Measurements from ENCODE around the gene PDE6D. TPM values are rescaled to one million over a fixed set of nuclear protein-coding genes. Genes with fewer than 3 reads are reported as not detected.
A peak's percentile ranks its signal among the peaks of the same experiment; 100 is the strongest.
"Not testable (repeated sequence)": the region's sequence is repeated elsewhere in the genome, so short reads cannot be mapped to it uniquely, and the experiment has no call there.

Gene PDE6D
- total RNA-seq, 2 donors from 2014 or later: 37.8 to 45.0 TPM

DNA sequence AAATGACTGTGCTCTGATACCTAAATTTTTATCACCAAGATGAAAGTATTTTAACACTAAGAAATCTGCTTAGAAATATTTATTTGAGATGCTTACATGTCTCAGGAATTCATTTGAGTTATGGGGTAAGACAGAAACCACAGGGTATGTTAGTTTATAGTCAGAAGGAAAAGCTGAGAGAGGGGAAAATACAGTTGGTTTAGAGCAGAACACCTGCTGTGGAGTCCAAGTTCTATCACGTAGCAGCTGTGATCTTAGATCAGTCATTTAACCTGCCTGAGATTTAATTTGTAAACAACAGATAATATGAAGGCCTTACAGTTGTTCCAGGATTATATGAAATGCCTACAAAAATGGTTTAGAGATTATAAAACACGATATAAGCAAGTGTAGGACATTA lies 29.0 kb downstream of the PDE6D start:
- no peaks in the 10 kb centered on the region for H3K27me3 Mint-ChIP-seq (ENCODE audit: low read depth)
- H3K27ac Mint-ChIP-seq: no peak overlapping the region
- no peak overlapping the region for H3K4me3 Mint-ChIP-seq
- no peaks in the 10 kb centered on the region for H3K9me3 Mint-ChIP-seq
- DNase-seq: no peak
- H3K36me3 Mint-ChIP-seq (ENCODE audit: insufficient read depth in 2 of 2): no peaks in the 10 kb centered on the region
- H3K4me1 Mint-ChIP-seq (ENCODE audit: low read depth): no peaks in the 10 kb centered on the region
- no peak for ATAC-seq (replicated peaks in 1 of 2)

- Mint-ChIP-seq H3K9me3 (no peaks in the 10 kb centered on the region), H3K27ac (no peak overlapping the region), H3K4me3 (no peak overlapping the region), H3K36me3 (ENCODE audit: insufficient read depth in 2 of 2) (no peaks in the 10 kb centered on the region), H3K4me1 (ENCODE audit: low read depth) (no peaks in the 10 kb centered on the region), H3K27me3 (ENCODE audit: low read depth) (no peaks in the 10 kb centered on the region)
- ATAC-seq (replicated peaks in 1 of 2) (no peak), DNase-seq (no peak)
Measured at GRCh38 chr2:231751042-231751815, 29.9 kb downstream of the PDE6D start.

GRCh38 chr2:231749016-231749415 lies 32.1 kb downstream of the PDE6D start:
- H3K4me3 Mint-ChIP-seq; H3K27ac Mint-ChIP-seq; DNase-seq; H3K4me1 Mint-ChIP-seq (ENCODE audit: low read depth); ATAC-seq (replicated peaks in 1 of 2); H3K27me3 Mint-ChIP-seq (ENCODE audit: low read depth); H3K36me3 Mint-ChIP-seq (ENCODE audit: insufficient read depth in 2 of 2); H3K9me3 Mint-ChIP-seq: not testable (repeated sequence)

DNA sequence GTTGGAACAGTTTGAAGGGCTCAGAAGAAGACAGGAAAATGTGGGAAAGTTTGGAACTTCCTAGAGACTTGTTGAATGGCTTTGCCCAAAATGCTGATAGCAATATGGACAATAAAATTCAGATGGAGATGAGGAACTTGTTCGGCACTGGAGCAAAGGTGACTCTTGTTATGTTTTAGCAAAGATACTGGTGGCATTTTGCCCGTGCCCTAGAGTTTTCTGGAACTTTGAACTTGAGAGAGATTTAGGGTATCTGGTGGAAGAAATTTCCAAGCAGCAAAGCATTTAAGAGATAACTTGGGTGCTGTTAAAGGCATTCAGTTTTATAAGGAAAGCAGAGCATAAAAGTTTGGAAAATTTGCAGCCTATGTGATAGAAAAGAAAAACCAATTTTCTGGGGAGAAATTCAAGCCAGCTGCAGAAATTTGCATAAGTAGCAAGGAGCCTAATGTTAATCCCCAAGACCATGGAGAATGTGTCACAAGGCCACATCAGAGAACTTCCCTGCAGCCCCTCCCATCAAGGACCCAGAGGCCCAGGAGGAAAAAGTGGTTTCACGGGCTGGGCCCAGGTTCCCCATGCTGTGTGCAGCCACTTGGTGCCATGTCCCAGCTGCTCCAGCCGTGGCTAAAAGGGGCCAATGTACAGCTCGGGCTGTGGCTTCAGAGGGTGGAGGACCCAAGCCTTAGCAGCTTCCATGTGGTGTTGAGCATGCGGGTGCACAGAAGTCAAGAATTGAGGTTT lies 32.8 kb downstream of the PDE6D start:
- not testable (repeated sequence) for H3K9me3 Mint-ChIP-seq; DNase-seq; H3K4me3 Mint-ChIP-seq; H3K4me1 Mint-ChIP-seq (ENCODE audit: low read depth); ATAC-seq (replicated peaks in 1 of 2); H3K36me3 Mint-ChIP-seq (ENCODE audit: insufficient read depth in 2 of 2); H3K27ac Mint-ChIP-seq; H3K27me3 Mint-ChIP-seq (ENCODE audit: low read depth)

DNA sequence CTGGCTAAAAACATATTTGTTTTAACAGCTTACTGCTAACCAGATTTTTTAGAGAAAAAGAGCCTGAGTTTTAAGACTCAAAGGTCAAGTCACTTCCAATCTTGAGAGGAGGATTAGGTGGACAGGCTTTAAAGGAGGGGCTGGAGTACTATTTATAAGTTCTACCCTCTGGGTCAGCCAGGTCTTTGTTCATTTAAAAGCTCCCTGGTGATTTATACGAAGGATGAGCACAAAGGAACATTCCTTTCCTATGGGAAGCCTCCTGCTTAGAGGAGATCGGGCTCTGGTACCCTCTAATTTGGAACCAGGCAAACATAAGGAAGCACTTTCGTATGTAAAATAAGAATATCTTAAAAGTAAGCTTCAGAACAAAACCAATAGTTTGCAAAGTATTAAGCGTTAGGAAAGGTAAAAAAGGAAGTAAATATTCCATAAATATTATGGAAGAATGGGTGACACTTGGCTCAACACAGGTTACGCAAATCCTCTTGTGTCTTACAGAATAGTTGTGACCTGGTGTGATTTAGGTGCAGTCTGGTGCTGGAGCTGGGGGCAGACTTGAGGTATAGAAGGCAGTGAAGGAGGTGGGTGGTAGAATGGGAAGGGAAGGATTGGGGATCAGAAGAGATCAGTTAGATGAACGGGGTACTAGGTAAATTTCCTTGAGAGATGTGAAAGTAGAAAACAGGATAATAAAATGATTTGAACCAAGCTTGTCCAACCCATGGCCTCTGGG lies 35.6 kb downstream of the PDE6D start:
- no peaks in the 10 kb centered on the region for H3K27me3 Mint-ChIP-seq (ENCODE audit: low read depth)
- no peaks in the 10 kb centered on the region for H3K4me1 Mint-ChIP-seq (ENCODE audit: low read depth)
- no peak overlapping the region for H3K4me3 Mint-ChIP-seq
- DNase-seq: no peak
- H3K36me3 Mint-ChIP-seq (ENCODE audit: insufficient read depth in 2 of 2): no peaks in the 10 kb centered on the region
- no peaks in the 10 kb centered on the region for H3K9me3 Mint-ChIP-seq
- no peak for ATAC-seq (replicated peaks in 1 of 2)
- H3K27ac Mint-ChIP-seq: no peak overlapping the region

DNA sequence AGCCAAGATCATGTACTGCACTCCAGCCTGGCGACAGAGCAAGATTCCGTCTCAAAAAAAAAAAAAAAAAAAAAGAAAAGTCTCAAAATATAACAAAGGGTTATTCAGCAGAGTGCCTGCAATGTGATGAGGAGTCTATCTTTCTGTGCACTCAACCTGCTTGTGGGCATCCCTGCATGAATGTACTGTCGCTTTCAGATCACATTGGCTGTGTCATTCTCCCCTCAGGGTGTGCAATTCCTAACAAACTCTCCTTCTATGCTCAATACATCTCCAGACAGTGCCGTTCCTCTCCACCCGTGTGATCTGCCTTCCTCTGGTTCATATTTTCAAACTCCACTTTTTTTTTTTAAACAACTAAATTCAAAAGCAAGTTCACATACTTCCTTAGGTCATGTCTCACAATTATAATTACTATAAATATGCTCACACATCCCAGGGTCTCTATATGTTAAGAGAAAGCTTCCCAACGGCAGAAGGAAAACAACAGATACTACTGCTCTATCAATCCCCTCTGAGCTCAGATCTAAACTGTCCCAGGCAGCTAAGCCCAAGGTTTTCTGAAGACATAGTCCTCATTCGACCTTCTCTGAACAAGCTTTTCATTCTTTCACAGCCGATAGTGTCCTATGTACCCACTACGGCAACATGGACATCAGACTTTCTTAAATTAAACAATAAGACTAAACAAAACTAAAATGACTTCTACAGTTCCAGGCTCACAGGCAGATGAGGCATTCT lies 37.5 kb downstream of the PDE6D start:
- Mint-ChIP-seq H3K27me3 (ENCODE audit: low read depth) (no peaks in the 10 kb centered on the region), H3K27ac (no peak overlapping the region), H3K4me3 (no peak overlapping the region), H3K4me1 (ENCODE audit: low read depth) (no peaks in the 10 kb centered on the region), H3K9me3 (no peaks in the 10 kb centered on the region), H3K36me3 (ENCODE audit: insufficient read depth in 2 of 2) (no peaks in the 10 kb centered on the region)
- DNase-seq: no peak
- no peak for ATAC-seq (replicated peaks in 1 of 2)

GRCh38 chr2:231737761-231738160 lies 43.3 kb downstream of the PDE6D start:
- Mint-ChIP-seq H3K36me3 (ENCODE audit: insufficient read depth in 2 of 2) (peaks cover 0 to 1% of the 10 kb centered on the region in 2 donors), H3K27ac (peak overlapping the region; percentile 24), H3K9me3 (no peaks in the 10 kb centered on the region), H3K4me1 (ENCODE audit: low read depth) (no peaks in the 10 kb centered on the region), H3K4me3 (no peak overlapping the region), H3K27me3 (ENCODE audit: low read depth) (no peaks in the 10 kb centered on the region)
- ATAC-seq (replicated peaks in 1 of 2) (no peak), DNase-seq (no peak)

- DNase-seq (no peak), ATAC-seq (replicated peaks in 1 of 2) (no peak)
- Mint-ChIP-seq H3K4me3 (no peak overlapping the region), H3K9me3 (no peaks in the 10 kb centered on the region), H3K4me1 (ENCODE audit: low read depth) (no peaks in the 10 kb centered on the region), H3K27ac (no peak overlapping the region), H3K36me3 (ENCODE audit: insufficient read depth in 2 of 2) (peaks cover 0 to 4% of the 10 kb centered on the region in 2 donors), H3K27me3 (ENCODE audit: low read depth) (no peaks in the 10 kb centered on the region)
Measured at GRCh38 chr2:231732604-231733003, 48.5 kb downstream of the PDE6D start.

- H3K4me1 Mint-ChIP-seq (ENCODE audit: low read depth): no peaks in the 10 kb centered on the region
- no peak overlapping the region for H3K4me3 Mint-ChIP-seq
- DNase-seq (no peak), ATAC-seq (replicated peaks in 1 of 2) (no peak)
- H3K27ac Mint-ChIP-seq: no peak overlapping the region
- H3K9me3 Mint-ChIP-seq: no peaks in the 10 kb centered on the region
- no peaks in the 10 kb centered on the region for H3K27me3 Mint-ChIP-seq (ENCODE audit: low read depth)
- peaks cover 0 to 3% of the 10 kb centered on the region in 2 donors for H3K36me3 Mint-ChIP-seq (ENCODE audit: insufficient read depth in 2 of 2)
Measured at GRCh38 chr2:231727621-231728020, 53.5 kb downstream of the PDE6D start.

DNA sequence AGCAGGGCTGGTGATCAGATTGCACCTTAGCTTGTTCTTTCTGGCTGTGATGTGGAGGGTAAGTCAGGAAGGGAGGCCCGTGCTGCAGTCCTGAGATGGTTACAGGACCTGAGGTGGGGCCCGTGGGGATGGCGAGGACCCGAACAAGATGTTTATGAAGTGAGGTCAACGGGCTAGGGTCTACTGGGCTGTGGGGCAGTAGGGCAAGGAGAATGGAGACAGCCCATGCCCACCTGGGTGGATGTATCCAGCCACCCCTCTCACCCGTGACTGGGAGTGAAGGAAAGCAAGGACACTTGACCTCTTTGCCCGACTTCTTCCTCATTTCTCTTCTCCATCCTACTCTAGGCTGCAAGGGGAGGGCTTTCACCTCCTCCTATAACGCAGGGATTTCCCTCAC lies 54.8 kb downstream of the PDE6D start:
- no peaks in the 10 kb centered on the region for H3K4me1 Mint-ChIP-seq (ENCODE audit: low read depth)
- ATAC-seq (replicated peaks in 1 of 2) (no peak), DNase-seq (no peak)
- no peak overlapping the region for H3K4me3 Mint-ChIP-seq
- H3K36me3 Mint-ChIP-seq (ENCODE audit: insufficient read depth in 2 of 2): no peaks in the 10 kb centered on the region
- no peak overlapping the region for H3K27ac Mint-ChIP-seq
- H3K27me3 Mint-ChIP-seq (ENCODE audit: low read depth): no peaks in the 10 kb centered on the region
- no peaks in the 10 kb centered on the region for H3K9me3 Mint-ChIP-seq

DNA sequence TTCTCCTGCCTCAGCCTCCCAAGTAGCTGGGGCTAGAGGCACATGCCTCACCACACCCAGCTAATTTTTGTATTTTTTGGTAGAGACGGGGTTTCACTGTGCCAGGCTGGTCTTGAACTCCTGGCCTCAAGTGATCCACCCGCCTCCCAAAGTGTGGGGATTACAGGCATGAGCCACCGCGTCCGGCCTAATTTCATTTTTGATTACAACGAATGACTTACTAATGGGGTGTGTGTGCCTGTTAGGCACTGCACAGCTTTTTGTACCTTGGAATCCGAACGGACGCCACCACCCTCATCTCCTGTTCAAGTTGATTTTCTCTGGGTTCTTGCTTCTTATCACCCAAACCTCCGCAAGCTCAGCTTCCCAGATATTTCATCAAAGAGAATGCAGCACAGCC lies 55.6 kb downstream of the PDE6D start:
- Mint-ChIP-seq H3K4me1 (ENCODE audit: low read depth) (no peaks in the 10 kb centered on the region), H3K36me3 (ENCODE audit: insufficient read depth in 2 of 2) (no peaks in the 10 kb centered on the region), H3K9me3 (no peaks in the 10 kb centered on the region), H3K4me3 (no peak overlapping the region), H3K27ac (no peak overlapping the region), H3K27me3 (ENCODE audit: low read depth) (no peaks in the 10 kb centered on the region)
- ATAC-seq (replicated peaks in 1 of 2) (no peak), DNase-seq (no peak)

GRCh38 chr2:231722721-231723307 lies 58.3 kb downstream of the PDE6D start:
- DNase-seq (no peak), ATAC-seq (replicated peaks in 1 of 2) (no peak)
- no peaks in the 10 kb centered on the region for H3K36me3 Mint-ChIP-seq (ENCODE audit: insufficient read depth in 2 of 2)
- no peak overlapping the region for H3K4me3 Mint-ChIP-seq
- H3K9me3 Mint-ChIP-seq: no peaks in the 10 kb centered on the region
- no peaks in the 10 kb centered on the region for H3K4me1 Mint-ChIP-seq (ENCODE audit: low read depth)
- H3K27me3 Mint-ChIP-seq (ENCODE audit: low read depth): no peaks in the 10 kb centered on the region
- H3K27ac Mint-ChIP-seq: no peak overlapping the region

Measured in activated T-cell treated with anti-CD3 and anti-CD28 coated beads, Interleukin-2, amount 50 U/mL, for 72 hours (primary cell).